Epithelial cell of proximal tubule (primary cell): ENCODE results near the gene SHISAL2A. TPM values are rescaled to one million over a fixed set of nuclear protein-coding genes. Genes with fewer than 3 reads are reported as not detected.
"Not testable (repeated sequence)": the region's sequence is repeated elsewhere in the genome, so short reads cannot be mapped to it uniquely, and the experiment has no call there.

Experiments
- DNase-seq: peaks from one replicate; pipeline ENCODE4 v3.0.0-alpha.2; 2011; ENCODE audit warnings: low read depth
- H3K4me3 ChIP-seq: 2 replicates; pipeline ENCODE4 v1.5.1; 2011; ENCODE audit warnings: low read depth, mild to moderate bottlenecking, low read length
- CTCF ChIP-seq: conservative IDR thresholded peaks from 2 replicates; pipeline ENCODE4 v1.5.1; 2012; ENCODE audit warnings: low read depth, mild to moderate bottlenecking, low read length
- total RNA-seq: library from RNA; depleted of rRNA; stranded (reverse); fragments of >200 nt; gene quantifications from 2 replicates; pipeline ENCODE4 v1.2.3, GENCODE V29; 2015

The SHISAL2A gene
- total RNA-seq, 1 donor from 2014 or later = 0.17 TPM

DNA sequence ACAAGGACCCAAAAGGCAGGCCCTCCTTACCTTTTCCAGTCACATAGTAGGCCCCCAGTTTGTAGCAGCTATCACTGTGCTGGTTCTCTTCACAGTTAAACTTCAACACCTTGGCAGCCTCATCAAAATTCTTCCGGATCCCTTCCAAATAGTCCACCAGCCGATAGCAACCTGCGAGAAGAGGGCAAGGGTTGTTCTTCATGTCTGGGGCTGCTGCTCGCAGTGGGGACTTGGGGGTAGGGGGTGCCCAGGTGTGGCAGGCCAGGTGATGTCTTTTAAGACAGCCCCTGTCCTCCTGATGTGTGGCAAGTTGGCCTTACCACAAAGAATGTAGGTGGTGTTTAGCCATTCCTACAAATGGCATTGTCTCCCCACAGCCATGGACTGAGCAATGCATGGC, 59.7 kb downstream of the SHISAL2A start:
- no peak for DNase-seq
- TF ChIP-seq CTCF = no peak
- H3K4me3 ChIP-seq = no peak overlapping the region

- not testable (repeated sequence) for DNase-seq, H3K4me3 ChIP-seq
These were observed 60.4 kb downstream of the SHISAL2A start for GRCh38 chr1:52693351-52693750.

DNA sequence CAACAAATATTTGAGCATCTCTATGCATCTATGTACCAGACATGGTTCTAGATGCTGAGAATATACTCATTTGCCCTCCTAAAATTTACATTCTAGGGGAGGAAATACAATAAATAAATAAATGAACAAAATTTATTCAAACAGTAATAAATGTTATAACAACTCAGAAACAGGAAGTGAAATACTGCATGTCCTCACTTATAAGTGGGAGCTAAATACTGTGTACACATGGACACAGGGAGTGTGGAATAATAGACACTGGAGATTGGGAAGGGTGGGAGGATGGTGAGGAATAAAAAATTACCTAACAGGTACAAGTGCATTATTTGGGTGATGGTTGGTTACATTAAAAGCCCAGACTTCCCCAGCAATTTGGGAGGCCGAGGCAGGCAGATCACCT, 60.9 kb downstream of the SHISAL2A start:
- no peak for TF ChIP-seq CTCF
- H3K4me3 ChIP-seq = no peak overlapping the region

GRCh38 chr1:52695627-52696026, 62.7 kb downstream of the SHISAL2A start:
- no peak for DNase-seq
- no peak for TF ChIP-seq CTCF
- no peak overlapping the region for H3K4me3 ChIP-seq

More for the DNA sequence above, 60.9 kb downstream of the SHISAL2A start:
- DNase-seq = no peak

DNA sequence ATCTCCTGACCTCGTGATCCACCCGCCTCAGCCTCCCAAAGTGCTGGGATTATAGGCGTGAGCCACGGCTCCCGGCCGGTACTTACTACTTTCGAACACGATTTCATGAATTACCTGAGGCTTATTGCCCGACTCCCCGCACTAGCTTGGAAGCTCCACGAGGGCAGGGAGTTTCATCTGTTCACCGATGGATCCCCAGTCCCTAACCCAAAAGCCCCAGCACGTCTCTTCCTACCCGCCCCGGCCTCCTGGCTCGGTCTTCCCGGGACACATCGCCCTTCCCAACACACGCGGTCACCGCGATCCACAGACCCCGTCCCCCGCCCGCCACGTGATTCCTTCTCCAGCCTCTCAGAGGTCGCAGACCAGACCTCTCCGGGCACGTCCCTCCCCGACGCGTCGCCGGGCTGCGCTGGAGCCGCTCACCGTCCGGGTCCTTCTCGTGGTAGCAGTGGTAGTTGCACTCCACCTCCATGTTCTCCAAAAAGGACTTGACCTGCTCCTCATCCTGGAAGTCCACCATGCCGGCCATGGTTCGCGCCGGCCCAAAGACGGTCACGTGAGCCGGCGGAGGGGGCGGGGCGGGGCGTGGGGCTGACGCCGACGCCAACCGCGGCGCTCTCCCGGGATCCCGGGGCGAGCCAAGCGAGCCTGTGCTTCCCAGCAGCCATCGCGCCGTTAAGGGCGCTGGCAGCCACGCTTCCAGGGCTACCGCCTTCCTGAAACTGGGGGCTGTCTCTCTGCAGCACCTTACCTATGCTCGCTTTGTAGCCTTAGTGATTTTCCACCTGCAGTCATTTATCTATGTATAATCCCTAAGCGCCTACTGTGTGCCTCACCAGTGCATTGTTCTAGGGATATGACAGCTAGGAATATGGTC, 65.1 kb downstream of the SHISAL2A start, which contains the start of gene COA7:
Gene COA7 (minus strand): TSS at position 553 of the 880 bp plus-strand sequence. CDS start 21 bp downstream, at position 532.
- no peak for TF ChIP-seq CTCF
- H3K4me3 ChIP-seq = peak within 1 kb of the TSS; percentile 85
- DNase-seq = no peak

- TF ChIP-seq CTCF = no peak
- peak; percentile 67 for DNase-seq
- peak overlapping the region; percentile 56 for H3K4me3 ChIP-seq
These were observed 70.2 kb downstream of the SHISAL2A start for GRCh38 chr1:52702886-52703787.

DNA sequence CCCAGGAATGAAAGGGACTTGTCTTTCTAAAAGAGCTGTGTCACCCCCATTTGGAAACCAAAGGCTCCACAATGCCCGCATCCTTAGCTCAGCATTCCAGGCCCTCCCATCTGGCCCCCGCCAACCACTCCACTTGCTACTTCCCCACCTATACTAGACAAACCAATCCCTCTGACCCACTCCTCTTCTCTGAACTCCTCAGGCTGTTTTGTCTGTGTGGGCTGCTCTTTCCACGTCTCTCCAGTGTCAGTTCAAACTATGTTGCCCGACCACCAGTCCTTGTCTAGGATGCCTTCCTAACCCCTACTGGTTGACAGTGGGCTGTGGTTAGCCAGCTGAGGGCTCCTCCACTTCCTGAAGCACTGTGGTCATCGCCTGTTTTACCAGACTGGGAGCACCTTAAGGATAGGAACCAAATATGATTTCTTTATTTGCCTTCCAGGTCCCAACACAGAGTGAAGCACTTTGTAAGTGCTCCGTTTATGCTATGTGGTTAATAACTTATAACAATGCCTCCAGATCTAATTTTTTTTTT, 73.2 kb downstream of the SHISAL2A start:
- no peak for DNase-seq
- no peak for TF ChIP-seq CTCF
- no peak overlapping the region for H3K4me3 ChIP-seq
